ENCODE data around the gene PGPEP1. TPM values are rescaled to one million over a fixed set of nuclear protein-coding genes. Genes with fewer than 3 reads are reported as not detected.

PGPEP1 gene
- total and polyA plus RNA-seq, 4 donors: 13.0 to 41.6 (median 15.0) TPM

DNA sequence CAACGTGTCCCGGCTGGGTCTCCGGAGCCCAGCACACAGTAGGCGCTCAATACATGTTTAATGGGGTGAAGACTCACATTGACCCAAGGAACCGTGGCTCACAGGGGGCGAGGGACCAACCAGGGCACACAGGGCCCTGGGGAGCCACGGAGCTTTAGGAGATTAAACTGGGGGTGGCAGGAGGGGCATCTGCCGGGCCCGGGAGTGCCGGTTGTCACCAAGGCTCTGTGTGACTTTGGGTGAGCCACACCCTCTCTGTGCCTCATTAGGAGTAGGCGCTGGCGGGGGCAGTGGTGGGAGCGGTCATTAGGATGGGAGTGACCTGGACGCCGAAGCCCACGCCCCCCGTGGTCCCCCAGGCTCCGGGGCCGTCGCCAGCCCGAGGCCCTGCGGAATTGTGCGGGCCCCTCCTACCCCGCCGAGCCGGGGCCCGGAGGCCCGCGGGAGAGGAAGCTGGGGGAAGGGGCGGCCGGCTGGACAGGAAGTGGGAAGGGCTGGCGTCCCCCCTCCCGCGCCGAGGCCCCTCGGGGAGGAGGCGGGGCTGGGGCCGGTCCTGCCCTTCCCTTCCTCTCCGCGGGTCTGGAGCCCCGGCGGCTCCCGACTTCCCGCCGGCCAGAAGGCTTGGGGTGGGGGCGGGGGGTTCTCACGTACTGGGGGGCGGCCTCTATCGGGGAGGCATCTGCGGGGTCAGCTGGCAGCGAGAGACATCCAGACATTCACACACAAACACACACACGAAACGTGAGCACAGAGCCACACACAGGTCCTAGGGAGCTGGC, 77.0 kb downstream of the PGPEP1 start:
- DNase-seq (peak; percentile 94 to 96 (median 95)), ATAC-seq (ENCODE audit: insufficient read depth, low FRiP score) (peak; percentile 7)
- peaks cover 0 to 57% (median 42%) of the 10 kb centered on the region in 5 donors for H3K4me1 ChIP-seq (ENCODE audit: control insufficient read depth in 5 of 5, insufficient read depth in 5 of 5, low read length in 5 of 5)
- peak overlapping the region; percentile 89 to 95 for H3K27ac ChIP-seq (ENCODE audit: low read depth in 1 of 2, low read length in 1 of 2)
- H3K9ac ChIP-seq (ENCODE audit: insufficient read depth in 1 of 2, low read length in 2 of 2): peak overlapping the region in 1 of 2 donors; percentile 56
- no peaks in the 10 kb centered on the region for H3K36me3 ChIP-seq (ENCODE audit: control insufficient read depth in 4 of 4, insufficient read depth in 4 of 4, low read length in 4 of 4)
- no peaks in the 10 kb centered on the region for H3K9me3 ChIP-seq (ENCODE audit: control insufficient read depth in 4 of 4, insufficient read depth in 3 of 4, low read length in 3 of 4)
- WGBS, 2 donors: 1% methylated on average over 39 to 53 of the region's 53 CpGs
- TF ChIP-seq, protein P1, sequence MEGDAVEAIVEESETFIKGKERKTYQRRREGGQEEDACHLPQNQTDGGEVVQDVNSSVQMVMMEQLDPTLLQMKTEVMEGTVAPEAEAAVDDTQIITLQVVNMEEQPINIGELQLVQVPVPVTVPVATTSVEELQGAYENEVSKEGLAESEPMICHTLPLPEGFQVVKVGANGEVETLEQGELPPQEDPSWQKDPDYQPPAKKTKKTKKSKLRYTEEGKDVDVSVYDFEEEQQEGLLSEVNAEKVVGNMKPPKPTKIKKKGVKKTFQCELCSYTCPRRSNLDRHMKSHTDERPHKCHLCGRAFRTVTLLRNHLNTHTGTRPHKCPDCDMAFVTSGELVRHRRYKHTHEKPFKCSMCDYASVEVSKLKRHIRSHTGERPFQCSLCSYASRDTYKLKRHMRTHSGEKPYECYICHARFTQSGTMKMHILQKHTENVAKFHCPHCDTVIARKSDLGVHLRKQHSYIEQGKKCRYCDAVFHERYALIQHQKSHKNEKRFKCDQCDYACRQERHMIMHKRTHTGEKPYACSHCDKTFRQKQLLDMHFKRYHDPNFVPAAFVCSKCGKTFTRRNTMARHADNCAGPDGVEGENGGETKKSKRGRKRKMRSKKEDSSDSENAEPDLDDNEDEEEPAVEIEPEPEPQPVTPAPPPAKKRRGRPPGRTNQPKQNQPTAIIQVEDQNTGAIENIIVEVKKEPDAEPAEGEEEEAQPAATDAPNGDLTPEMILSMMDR (IDR thresholded peaks at IDR 0.05; ENCODE audit: control extremely low read depth, extremely low read depth): no peak
- no peak overlapping the region for H3K4me3 ChIP-seq
- no peaks in the 10 kb centered on the region for H3K27me3 ChIP-seq (ENCODE audit: control insufficient read depth in 3 of 3, insufficient read depth in 3 of 3, low read length in 2 of 3)

DNA sequence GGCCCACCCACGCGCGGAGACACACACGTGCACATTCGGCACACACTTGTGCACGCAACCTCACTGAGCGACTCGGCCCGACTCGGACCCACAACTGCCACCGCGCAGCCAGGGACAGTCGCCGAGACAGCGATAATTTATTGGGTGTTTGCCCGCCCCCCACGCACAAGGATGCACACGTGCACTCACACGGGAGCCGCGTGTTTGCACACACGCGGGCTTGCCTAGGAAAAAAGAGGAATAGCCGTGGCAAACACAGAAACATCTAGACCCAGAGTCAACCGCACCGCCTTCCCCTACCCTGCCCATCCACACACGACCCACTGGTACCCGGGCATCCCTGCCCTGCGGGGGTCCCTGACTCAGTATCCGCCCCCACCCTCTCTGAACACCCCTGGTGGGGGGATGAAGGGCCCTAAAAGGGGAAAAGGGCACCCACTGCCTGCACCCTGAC, 77.7 kb downstream of the PGPEP1 start:
- H3K9me3 ChIP-seq (ENCODE audit: control insufficient read depth in 4 of 4, insufficient read depth in 3 of 4, low read length in 3 of 4): no peaks in the 10 kb centered on the region
- no peak for ATAC-seq (ENCODE audit: insufficient read depth, low FRiP score)
- 8 to 9% methylated on average over 30 of the region's 30 CpGs for WGBS, 2 donors

GRCh38 chr19:18418483-18419194, 78.2 kb downstream of the PGPEP1 start:
- peak in 2 of 3 donors; percentile 34 to 46 for DNase-seq
- TF ChIP-seq, protein P1 (IDR thresholded peaks at IDR 0.05; ENCODE audit: control extremely low read depth, extremely low read depth): no peak
- 12 to 20% methylated on average over 33 to 39 of the region's 39 CpGs for WGBS, 2 donors
- no peak overlapping the region for H3K9ac ChIP-seq (ENCODE audit: insufficient read depth in 1 of 2, low read length in 2 of 2)
- H3K27ac ChIP-seq (ENCODE audit: low read depth in 1 of 2, low read length in 1 of 2): peak overlapping the region; percentile 29 to 88
- no peak for ATAC-seq (ENCODE audit: insufficient read depth, low FRiP score)
- peaks cover 0 to 57% (median 42%) of the 10 kb centered on the region in 5 donors for H3K4me1 ChIP-seq (ENCODE audit: control insufficient read depth in 5 of 5, insufficient read depth in 5 of 5, low read length in 5 of 5)
- H3K27me3 ChIP-seq (ENCODE audit: control insufficient read depth in 3 of 3, insufficient read depth in 3 of 3, low read length in 2 of 3): no peaks in the 10 kb centered on the region
- peak overlapping the region; percentile 18 for H3K4me3 ChIP-seq
- H3K9me3 ChIP-seq (ENCODE audit: control insufficient read depth in 4 of 4, insufficient read depth in 3 of 4, low read length in 3 of 4): no peaks in the 10 kb centered on the region
- H3K36me3 ChIP-seq (ENCODE audit: control insufficient read depth in 4 of 4, insufficient read depth in 4 of 4, low read length in 4 of 4): no peaks in the 10 kb centered on the region

More for the DNA sequence above, 77.7 kb downstream of the PGPEP1 start:
- TF ChIP-seq, protein P1 (IDR thresholded peaks at IDR 0.05; ENCODE audit: control extremely low read depth, extremely low read depth): no peak
- Histone ChIP-seq H3K9ac (ENCODE audit: insufficient read depth in 1 of 2, low read length in 2 of 2) (no peak overlapping the region), H3K36me3 (ENCODE audit: control insufficient read depth in 4 of 4, insufficient read depth in 4 of 4, low read length in 4 of 4) (no peaks in the 10 kb centered on the region), H3K4me3 (no peak overlapping the region), H3K27me3 (ENCODE audit: control insufficient read depth in 3 of 3, insufficient read depth in 3 of 3, low read length in 2 of 3) (no peaks in the 10 kb centered on the region), H3K27ac (ENCODE audit: low read depth in 1 of 2, low read length in 1 of 2) (peak overlapping the region; percentile 27 to 88), H3K4me1 (ENCODE audit: control insufficient read depth in 5 of 5, insufficient read depth in 5 of 5, low read length in 5 of 5) (peaks cover 0 to 57% (median 42%) of the 10 kb centered on the region in 5 donors)
- no peak for DNase-seq

All from lung (tissue), 12 donors.